ENCODE measurements around the gene SESN2.

- TF ChIP-seq YY1 (IDR thresholded peaks at IDR 0.05; ENCODE audit: insufficient read depth, insufficient read length), result no peak
- TF ChIP-seq ZNF274 (IDR thresholded peaks at IDR 0.05; ENCODE audit: low read depth, low read length), result no peak
Observed at GRCh38 chr1:28308750-28309149, 49.4 kb downstream of the SESN2 start.
